Inflammatory macrophage treated with lipopolysaccharide for 1 hour (primary cell): Measurements from ENCODE around the gene PNPLA5.

ENCODE experiments used
- DNase-seq, 2 donors: peaks; one replicate each; pipeline ENCODE4 v3.0.0-alpha.2; 2020 to 2022

The PNPLA5 gene

GRCh38 chr22:43835736-43836135 is 56.1 kb downstream of the PNPLA5 start:
- DNase-seq, result no peak

- no peak for DNase-seq
Measured at GRCh38 chr22:43835166-43835565, 56.6 kb downstream of the PNPLA5 start.

GRCh38 chr22:43833286-43834240 is 58.2 kb downstream of the PNPLA5 start:
- DNase-seq, result no peak

- no peak for DNase-seq
Measured at GRCh38 chr22:43832393-43833265, 59.2 kb downstream of the PNPLA5 start.

GRCh38 chr22:43831561-43832392 is 60.0 kb downstream of the PNPLA5 start:
- DNase-seq, result no peak

- no peak for DNase-seq
Measured at GRCh38 chr22:43830931-43831560, 60.8 kb downstream of the PNPLA5 start.

- no peak for DNase-seq
Measured at GRCh38 chr22:43829904-43830851, 61.6 kb downstream of the PNPLA5 start.
